HL-60 (cell line): ENCODE results near the gene DPH1.

Source experiments
- CTCF ChIP-seq: IDR thresholded peaks from one replicate; pipeline ENCODE4 v1.5.1; 2011; ENCODE audit warnings: low read length, control low read depth, inconsistent platforms; ENCODE audit not compliant: insufficient read depth
- TF ChIP-seq, protein P1 (sequence below): IDR thresholded peaks from 2 replicates; pipeline ENCODE4 v1.6.1; 2012; ENCODE audit warnings: low read depth; ENCODE audit not compliant: insufficient replicate concordance

DNA sequence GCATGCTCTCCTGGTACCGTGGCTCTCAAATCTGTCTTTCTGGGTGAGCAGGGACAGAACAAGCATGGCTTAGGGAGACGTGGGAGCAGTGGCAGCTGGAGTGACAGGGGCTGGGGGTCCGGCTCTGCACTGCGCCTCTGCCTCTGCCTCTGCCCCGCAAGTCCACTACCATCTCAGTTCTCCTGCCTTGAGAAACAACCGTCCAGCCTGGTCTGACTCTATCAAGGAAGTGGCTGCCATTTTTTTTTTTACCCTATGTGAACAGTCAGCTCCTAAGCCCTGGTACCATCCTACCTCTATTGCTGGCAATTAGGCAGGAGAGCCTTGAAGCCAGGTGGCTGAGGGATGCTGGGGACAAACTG, 41.1 kb downstream of the DPH1 start:
- TF ChIP-seq, protein P1, sequence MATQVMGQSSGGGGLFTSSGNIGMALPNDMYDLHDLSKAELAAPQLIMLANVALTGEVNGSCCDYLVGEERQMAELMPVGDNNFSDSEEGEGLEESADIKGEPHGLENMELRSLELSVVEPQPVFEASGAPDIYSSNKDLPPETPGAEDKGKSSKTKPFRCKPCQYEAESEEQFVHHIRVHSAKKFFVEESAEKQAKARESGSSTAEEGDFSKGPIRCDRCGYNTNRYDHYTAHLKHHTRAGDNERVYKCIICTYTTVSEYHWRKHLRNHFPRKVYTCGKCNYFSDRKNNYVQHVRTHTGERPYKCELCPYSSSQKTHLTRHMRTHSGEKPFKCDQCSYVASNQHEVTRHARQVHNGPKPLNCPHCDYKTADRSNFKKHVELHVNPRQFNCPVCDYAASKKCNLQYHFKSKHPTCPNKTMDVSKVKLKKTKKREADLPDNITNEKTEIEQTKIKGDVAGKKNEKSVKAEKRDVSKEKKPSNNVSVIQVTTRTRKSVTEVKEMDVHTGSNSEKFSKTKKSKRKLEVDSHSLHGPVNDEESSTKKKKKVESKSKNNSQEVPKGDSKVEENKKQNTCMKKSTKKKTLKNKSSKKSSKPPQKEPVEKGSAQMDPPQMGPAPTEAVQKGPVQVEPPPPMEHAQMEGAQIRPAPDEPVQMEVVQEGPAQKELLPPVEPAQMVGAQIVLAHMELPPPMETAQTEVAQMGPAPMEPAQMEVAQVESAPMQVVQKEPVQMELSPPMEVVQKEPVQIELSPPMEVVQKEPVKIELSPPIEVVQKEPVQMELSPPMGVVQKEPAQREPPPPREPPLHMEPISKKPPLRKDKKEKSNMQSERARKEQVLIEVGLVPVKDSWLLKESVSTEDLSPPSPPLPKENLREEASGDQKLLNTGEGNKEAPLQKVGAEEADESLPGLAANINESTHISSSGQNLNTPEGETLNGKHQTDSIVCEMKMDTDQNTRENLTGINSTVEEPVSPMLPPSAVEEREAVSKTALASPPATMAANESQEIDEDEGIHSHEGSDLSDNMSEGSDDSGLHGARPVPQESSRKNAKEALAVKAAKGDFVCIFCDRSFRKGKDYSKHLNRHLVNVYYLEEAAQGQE = no peak
- TF ChIP-seq CTCF = no peak
